Chondrocyte (in vitro differentiated cells): ENCODE measurements around the gene IL3. TPM values are rescaled to one million over a fixed set of nuclear protein-coding genes. Genes with fewer than 3 reads are reported as not detected.

Source experiments
- DNase-seq: peaks from one replicate; pipeline ENCODE4 v3.0.0; 2021; ENCODE audit warnings: mixed read lengths, low spot score
- H3K27ac Mint-ChIP-seq: one replicate; pipeline ENCODE4 v1.8.0; 2021; ENCODE audit warnings: mild to moderate bottlenecking, moderate library complexity, mixed read lengths; ENCODE audit not compliant: unreplicated experiment
- H3K27me3 Mint-ChIP-seq: 2 replicates; pipeline ENCODE4 v1.8.0; 2021; ENCODE audit warnings: low read depth, mixed read lengths
- H3K36me3 Mint-ChIP-seq: 2 replicates; pipeline ENCODE4 v1.8.0; 2021; ENCODE audit warnings: low read depth, mixed read lengths
- H3K4me1 Mint-ChIP-seq: 2 replicates; pipeline ENCODE4 v1.8.0; 2021; ENCODE audit warnings: low read depth, mild to moderate bottlenecking, mixed read lengths
- H3K4me3 Mint-ChIP-seq: one replicate; pipeline ENCODE4 v1.8.0; 2021; ENCODE audit warnings: mild to moderate bottlenecking, moderate library complexity, mixed read lengths; ENCODE audit not compliant: unreplicated experiment
- H3K9me3 Mint-ChIP-seq: 2 replicates; pipeline ENCODE4 v1.8.0; 2021; ENCODE audit warnings: low read depth, mixed read lengths
- total RNA-seq: library from RNA; stranded (reverse); gene quantifications from 3 replicates; pipeline ENCODE4 v1.2.1, GENCODE V29; 2021
- TF ChIP-seq, protein P1 (sequence below): fragments of 200-600 bp; sonication (generic); IDR thresholded peaks from 2 replicates; pipeline ENCODE4 v1.5.0; 2021; ENCODE audit warnings: antibody characterized with exemption, mild to moderate bottlenecking, moderate library complexity

The IL3 gene
- total RNA-seq, 1 donor from 2014 or later: not detected

DNA sequence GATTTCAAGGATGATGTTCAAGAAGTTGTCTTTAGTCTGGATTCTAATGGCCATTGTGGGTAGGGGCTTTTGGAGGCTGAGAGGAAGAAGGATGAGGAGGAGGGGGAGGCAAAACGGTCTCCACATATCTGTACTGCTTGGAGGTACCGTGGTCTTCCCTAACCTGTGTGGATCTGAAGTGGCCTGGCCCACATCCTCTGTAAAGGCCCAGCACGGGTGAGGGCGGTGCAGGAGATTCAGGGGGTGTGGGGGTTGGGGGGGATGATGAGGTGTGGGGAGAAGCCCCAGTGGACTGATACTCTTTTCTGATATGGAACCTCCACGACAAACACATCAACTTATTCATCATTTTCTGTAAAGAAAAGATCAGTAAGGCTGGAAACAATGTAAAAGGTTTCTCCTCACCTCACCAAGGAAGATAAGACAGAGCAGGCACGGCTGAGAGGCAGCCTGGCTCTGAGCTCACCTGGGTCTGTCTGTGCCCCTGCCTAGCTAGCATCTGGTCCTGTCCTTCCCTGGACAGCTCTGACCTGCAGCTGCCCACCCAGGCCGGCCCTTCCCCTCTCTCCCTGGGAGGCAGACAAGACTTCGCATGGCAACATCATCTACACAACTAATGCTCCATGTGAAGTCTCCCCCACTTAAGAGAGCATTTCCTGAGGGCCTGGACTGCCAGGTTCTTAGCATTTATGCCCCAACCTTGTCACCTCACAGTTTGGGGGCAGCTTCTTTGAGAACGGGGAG is 5.6 kb upstream of the IL3 start:
- Mint-ChIP-seq H3K4me1 (no peaks in the 10 kb centered on the region), H3K27ac (no peak overlapping the region), H3K36me3 (no peaks in the 10 kb centered on the region), H3K4me3 (no peak overlapping the region), H3K27me3 (peaks cover 16% of the 10 kb centered on the region), H3K9me3 (no peaks in the 10 kb centered on the region)
- DNase-seq: no peak
- TF ChIP-seq, protein P1, sequence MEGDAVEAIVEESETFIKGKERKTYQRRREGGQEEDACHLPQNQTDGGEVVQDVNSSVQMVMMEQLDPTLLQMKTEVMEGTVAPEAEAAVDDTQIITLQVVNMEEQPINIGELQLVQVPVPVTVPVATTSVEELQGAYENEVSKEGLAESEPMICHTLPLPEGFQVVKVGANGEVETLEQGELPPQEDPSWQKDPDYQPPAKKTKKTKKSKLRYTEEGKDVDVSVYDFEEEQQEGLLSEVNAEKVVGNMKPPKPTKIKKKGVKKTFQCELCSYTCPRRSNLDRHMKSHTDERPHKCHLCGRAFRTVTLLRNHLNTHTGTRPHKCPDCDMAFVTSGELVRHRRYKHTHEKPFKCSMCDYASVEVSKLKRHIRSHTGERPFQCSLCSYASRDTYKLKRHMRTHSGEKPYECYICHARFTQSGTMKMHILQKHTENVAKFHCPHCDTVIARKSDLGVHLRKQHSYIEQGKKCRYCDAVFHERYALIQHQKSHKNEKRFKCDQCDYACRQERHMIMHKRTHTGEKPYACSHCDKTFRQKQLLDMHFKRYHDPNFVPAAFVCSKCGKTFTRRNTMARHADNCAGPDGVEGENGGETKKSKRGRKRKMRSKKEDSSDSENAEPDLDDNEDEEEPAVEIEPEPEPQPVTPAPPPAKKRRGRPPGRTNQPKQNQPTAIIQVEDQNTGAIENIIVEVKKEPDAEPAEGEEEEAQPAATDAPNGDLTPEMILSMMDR: no peak

DNA sequence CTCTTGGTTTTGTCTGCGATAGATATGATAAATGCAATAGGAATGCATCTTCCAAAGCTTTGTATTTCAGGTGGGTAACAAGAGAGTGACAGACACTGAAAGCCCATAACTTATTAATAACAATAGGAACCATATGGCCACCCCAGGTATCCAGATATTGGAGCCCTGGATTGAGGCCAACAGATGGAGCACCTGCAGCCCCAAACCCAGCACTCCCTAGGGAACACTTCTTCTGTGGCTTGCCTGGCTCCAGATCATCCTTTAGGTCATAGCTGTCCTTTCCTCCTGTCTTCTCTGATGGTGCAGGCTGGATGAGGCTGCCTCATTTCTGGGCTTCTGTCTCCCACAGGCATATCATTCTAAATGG is 5.0 kb upstream of the IL3 start:
- no peak overlapping the region for H3K27ac Mint-ChIP-seq
- TF ChIP-seq, protein P1: no peak
- no peaks in the 10 kb centered on the region for H3K9me3 Mint-ChIP-seq
- no peak overlapping the region for H3K4me3 Mint-ChIP-seq
- H3K4me1 Mint-ChIP-seq: no peaks in the 10 kb centered on the region
- no peaks in the 10 kb centered on the region for H3K36me3 Mint-ChIP-seq
- H3K27me3 Mint-ChIP-seq: peaks cover 15% of the 10 kb centered on the region
- no peak for DNase-seq

DNA sequence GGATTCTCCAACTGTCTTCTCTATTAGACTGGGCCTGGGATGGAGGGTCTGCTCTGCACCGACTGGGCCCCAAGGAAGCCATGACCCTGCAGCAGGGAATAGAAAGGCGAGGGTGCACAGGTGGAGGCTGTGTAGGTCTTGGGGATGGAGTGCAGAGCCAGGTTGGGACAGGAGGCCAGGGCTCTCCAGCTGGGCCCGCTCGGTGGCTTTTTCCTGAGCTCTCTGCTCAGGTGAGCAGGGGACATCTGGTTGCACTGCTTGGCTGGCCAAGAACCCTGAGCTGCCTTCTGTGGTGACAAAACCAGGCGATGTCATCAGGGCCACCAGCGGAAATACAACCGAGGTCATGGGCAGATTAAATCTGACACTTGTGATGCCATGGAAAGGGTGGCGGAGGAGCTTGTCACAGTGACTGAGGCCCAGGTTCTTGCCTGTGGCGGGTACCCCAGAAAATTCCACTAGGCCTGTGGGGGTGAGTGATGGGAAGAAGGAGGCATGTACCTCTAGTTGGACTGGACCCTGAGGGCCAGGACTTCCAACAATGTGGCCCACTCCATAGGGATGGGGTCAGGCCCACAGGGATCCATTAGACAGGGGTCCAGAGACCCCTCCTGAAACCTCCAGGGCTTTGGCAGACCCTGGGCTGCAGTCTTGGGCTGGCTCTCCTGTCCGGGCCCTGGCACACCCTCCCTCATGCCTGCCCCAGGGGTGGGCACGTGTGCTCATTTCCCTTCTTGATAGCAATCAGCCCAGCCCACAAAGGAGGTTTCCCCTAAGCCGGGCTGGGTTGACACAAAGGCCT is 4.4 kb upstream of the IL3 start:
- Mint-ChIP-seq H3K27me3 (peaks cover 15% of the 10 kb centered on the region), H3K9me3 (no peaks in the 10 kb centered on the region), H3K36me3 (no peaks in the 10 kb centered on the region), H3K27ac (no peak overlapping the region), H3K4me3 (no peak overlapping the region), H3K4me1 (no peaks in the 10 kb centered on the region)
- TF ChIP-seq, protein P1: no peak
- DNase-seq: peak; percentile 64

DNA sequence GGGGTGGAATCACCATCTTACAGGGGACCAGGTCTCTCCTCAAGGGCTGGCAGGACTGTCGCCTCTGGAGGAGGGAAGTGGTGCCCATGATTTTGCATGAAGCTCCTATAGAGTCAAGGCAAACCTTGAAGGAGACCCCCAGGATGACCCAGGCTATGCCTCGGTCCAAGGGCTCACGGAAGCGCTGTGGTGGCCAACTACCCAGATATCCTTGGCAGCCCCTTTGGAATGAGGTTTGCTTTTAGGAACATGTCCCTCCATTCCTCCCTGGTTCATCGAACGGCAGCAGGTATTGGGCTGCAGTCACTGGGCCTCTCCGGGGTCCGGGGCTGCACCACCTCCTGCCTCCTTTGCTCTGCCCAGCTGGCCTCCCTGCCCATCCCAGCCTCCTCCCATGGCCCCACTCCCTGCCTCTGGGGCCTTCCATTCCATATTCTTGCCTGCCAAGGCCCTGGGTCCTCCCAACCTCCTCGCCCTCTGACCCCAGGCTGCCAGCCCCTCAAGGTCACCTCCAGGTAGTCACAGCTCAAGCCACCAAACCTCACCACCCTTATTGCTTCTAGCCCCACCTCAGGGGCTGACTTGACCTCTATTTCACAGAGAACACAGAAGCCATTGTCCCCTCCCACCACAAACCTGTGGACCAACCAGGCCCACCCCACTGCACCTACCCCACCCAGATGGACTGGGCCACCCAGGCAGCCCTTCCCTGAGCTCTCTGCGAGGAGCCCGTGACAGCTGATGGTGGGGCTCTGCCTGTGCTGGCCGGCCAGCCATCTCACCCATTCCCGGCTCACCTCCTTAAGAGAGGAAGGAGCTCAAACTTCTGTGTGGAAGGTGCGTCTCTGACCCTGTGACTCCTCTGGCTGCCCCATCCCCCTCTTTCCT is 3.6 kb upstream of the IL3 start:
- Mint-ChIP-seq H3K4me3 (no peak overlapping the region), H3K27me3 (peaks cover 10% of the 10 kb centered on the region), H3K9me3 (no peaks in the 10 kb centered on the region), H3K36me3 (no peaks in the 10 kb centered on the region), H3K27ac (no peak overlapping the region), H3K4me1 (no peaks in the 10 kb centered on the region)
- TF ChIP-seq, protein P1: no peak
- peak; percentile 72 for DNase-seq
